Nephron (organoid): ENCODE data around the gene FNDC3B.

Experiments used
- H3K27ac Mint-ChIP-seq, 3 experiments: 2 replicates each; pipeline ENCODE4 v1.8.0; 2020; ENCODE audit warnings: mixed read lengths in 3 of 3, mild to moderate bottlenecking in 2 of 3, moderate library complexity in 1 of 3
- H3K27me3 Mint-ChIP-seq: 2 replicates; pipeline ENCODE4 v1.8.0; 2021; ENCODE audit warnings: low read depth, mild to moderate bottlenecking, moderate library complexity, mixed read lengths
- H3K36me3 Mint-ChIP-seq: 2 replicates; pipeline ENCODE4 v1.8.0; 2020; ENCODE audit warnings: low read depth, mixed read lengths
- H3K4me1 Mint-ChIP-seq: 2 replicates; pipeline ENCODE4 v1.8.0; 2020; ENCODE audit warnings: mixed read lengths
- H3K4me3 Mint-ChIP-seq, 3 experiments: 2 replicates each; pipeline ENCODE4 v1.8.0; 2020; ENCODE audit warnings: mild to moderate bottlenecking in 3 of 3, mixed read lengths in 3 of 3, moderate library complexity in 2 of 3
- H3K9me3 Mint-ChIP-seq: 2 replicates; pipeline ENCODE4 v1.8.0; 2020; ENCODE audit warnings: mixed read lengths
- CTCF ChIP-seq, 3 experiments: fragments of 200-600 bp; sonication (generic); IDR thresholded peaks; one replicate each; pipeline ENCODE4 v1.5.0; 2021; ENCODE audit warnings: antibody characterized with exemption in 3 of 3; ENCODE audit not compliant: unreplicated experiment in 3 of 3

FNDC3B gene

GRCh38 chr3:172292422-172292821 is 253.0 kb downstream of the FNDC3B start:
- peaks cover 20% of the 10 kb centered on the region for H3K4me1 Mint-ChIP-seq
- no peak for TF ChIP-seq CTCF (IDR thresholded peaks at IDR 0.05; ENCODE audit: unreplicated experiment in 3 of 3)
- peak overlapping the region in 1 of 3 experiments; percentile 51 for H3K27ac Mint-ChIP-seq
- H3K36me3 Mint-ChIP-seq, result peaks cover 75% of the 10 kb centered on the region
- no peaks in the 10 kb centered on the region for H3K9me3 Mint-ChIP-seq
- H3K4me3 Mint-ChIP-seq, result no peak overlapping the region
- H3K27me3 Mint-ChIP-seq, result no peaks in the 10 kb centered on the region

GRCh38 chr3:172293093-172293492 is 253.7 kb downstream of the FNDC3B start:
- Mint-ChIP-seq H3K27me3 (no peaks in the 10 kb centered on the region), H3K27ac (no peak overlapping the region), H3K9me3 (no peaks in the 10 kb centered on the region), H3K4me1 (peaks cover 19% of the 10 kb centered on the region), H3K36me3 (peaks cover 72% of the 10 kb centered on the region), H3K4me3 (no peak overlapping the region)
- no peak for TF ChIP-seq CTCF (IDR thresholded peaks at IDR 0.05; ENCODE audit: unreplicated experiment in 3 of 3)

- no peak for TF ChIP-seq CTCF (IDR thresholded peaks at IDR 0.05; ENCODE audit: unreplicated experiment in 3 of 3)
- Mint-ChIP-seq H3K27me3 (no peaks in the 10 kb centered on the region), H3K9me3 (no peaks in the 10 kb centered on the region), H3K36me3 (peaks cover 70% of the 10 kb centered on the region), H3K4me1 (peaks cover 17% of the 10 kb centered on the region), H3K27ac (no peak overlapping the region), H3K4me3 (no peak overlapping the region)
Measured at GRCh38 chr3:172294223-172294806, 254.9 kb downstream of the FNDC3B start.

GRCh38 chr3:172296248-172296974 is 257.0 kb downstream of the FNDC3B start:
- H3K36me3 Mint-ChIP-seq, result peaks cover 76% of the 10 kb centered on the region
- TF ChIP-seq CTCF (IDR thresholded peaks at IDR 0.05; ENCODE audit: unreplicated experiment in 3 of 3), result no peak
- H3K4me1 Mint-ChIP-seq, result peaks cover 5% of the 10 kb centered on the region
- no peaks in the 10 kb centered on the region for H3K9me3 Mint-ChIP-seq
- H3K27me3 Mint-ChIP-seq, result no peaks in the 10 kb centered on the region
- H3K4me3 Mint-ChIP-seq, result no peak overlapping the region
- peak overlapping the region in 2 of 3 experiments; percentile 2 to 30 for H3K27ac Mint-ChIP-seq

- H3K27me3 Mint-ChIP-seq, result no peaks in the 10 kb centered on the region
- H3K27ac Mint-ChIP-seq, result no peak overlapping the region
- TF ChIP-seq CTCF (IDR thresholded peaks at IDR 0.05; ENCODE audit: unreplicated experiment in 3 of 3), result no peak
- no peaks in the 10 kb centered on the region for H3K9me3 Mint-ChIP-seq
- H3K4me3 Mint-ChIP-seq, result no peak overlapping the region
- H3K36me3 Mint-ChIP-seq, result peaks cover 73% of the 10 kb centered on the region
- peaks cover 7% of the 10 kb centered on the region for H3K4me1 Mint-ChIP-seq
Measured at GRCh38 chr3:172296975-172297332, 257.6 kb downstream of the FNDC3B start.

GRCh38 chr3:172298247-172298646 is 258.9 kb downstream of the FNDC3B start:
- Mint-ChIP-seq H3K4me3 (no peak overlapping the region), H3K9me3 (no peaks in the 10 kb centered on the region), H3K27me3 (no peaks in the 10 kb centered on the region), H3K27ac (no peak overlapping the region), H3K36me3 (peaks cover 69% of the 10 kb centered on the region), H3K4me1 (peaks cover 11% of the 10 kb centered on the region)
- no peak for TF ChIP-seq CTCF (IDR thresholded peaks at IDR 0.05; ENCODE audit: unreplicated experiment in 3 of 3)
